Activated T-cell treated with anti-CD3 and anti-CD28 coated beads for 4 hours (primary cell): ENCODE results near the gene STAG1.
"Not testable (repeated sequence)": the region's sequence is repeated elsewhere in the genome, so short reads cannot be mapped to it uniquely, and the experiment has no call there.

Source experiments
- DNase-seq: peaks from one replicate; pipeline ENCODE4 v3.0.0-alpha.2; 2020

Gene STAG1

GRCh38 chr3:136698361-136698760 lies 53.8 kb downstream of the STAG1 start:
- DNase-seq: no peak

- no peak for DNase-seq
These were observed 55.4 kb downstream of the STAG1 start for GRCh38 chr3:136696797-136697196.

GRCh38 chr3:136694321-136694720 lies 57.9 kb downstream of the STAG1 start:
- DNase-seq: no peak

- DNase-seq: no peak
These were observed 61.6 kb downstream of the STAG1 start for GRCh38 chr3:136690599-136690998.

GRCh38 chr3:136685882-136686281 lies 66.3 kb downstream of the STAG1 start:
- no peak for DNase-seq

- no peak for DNase-seq
These were observed 69.4 kb downstream of the STAG1 start for GRCh38 chr3:136682740-136683312.

GRCh38 chr3:136678981-136679380 lies 73.2 kb downstream of the STAG1 start:
- DNase-seq: no peak

GRCh38 chr3:136676009-136676408 lies 76.2 kb downstream of the STAG1 start:
- DNase-seq: no peak

- no peak for DNase-seq
These were observed 76.9 kb downstream of the STAG1 start for GRCh38 chr3:136675150-136675858.

GRCh38 chr3:136672457-136672856 lies 79.7 kb downstream of the STAG1 start:
- DNase-seq: no peak

GRCh38 chr3:136671921-136672320 lies 80.3 kb downstream of the STAG1 start:
- DNase-seq: no peak

- no peak for DNase-seq
These were observed 82.0 kb downstream of the STAG1 start for GRCh38 chr3:136670166-136670565.

- no peak for DNase-seq
These were observed 85.1 kb downstream of the STAG1 start for GRCh38 chr3:136667081-136667480.

- DNase-seq: not testable (repeated sequence)
These were observed 85.9 kb downstream of the STAG1 start for GRCh38 chr3:136666301-136666700.

- no peak for DNase-seq
These were observed 87.4 kb downstream of the STAG1 start for GRCh38 chr3:136664771-136665170.

GRCh38 chr3:136661282-136661681 lies 90.9 kb downstream of the STAG1 start:
- no peak for DNase-seq

- no peak for DNase-seq
These were observed 93.1 kb downstream of the STAG1 start for GRCh38 chr3:136658946-136659682.

- no peak for DNase-seq
These were observed 94.7 kb downstream of the STAG1 start for GRCh38 chr3:136657526-136657925.

- DNase-seq: no peak
These were observed 98.5 kb downstream of the STAG1 start for GRCh38 chr3:136653628-136654027.

- DNase-seq: no peak
These were observed 100.6 kb downstream of the STAG1 start for GRCh38 chr3:136651581-136651980.

- no peak for DNase-seq
These were observed 101.7 kb downstream of the STAG1 start for GRCh38 chr3:136650461-136650860.

- no peak for DNase-seq
These were observed 106.3 kb downstream of the STAG1 start for GRCh38 chr3:136645915-136646314.

- DNase-seq: no peak
These were observed 108.0 kb downstream of the STAG1 start for GRCh38 chr3:136644212-136644611.

GRCh38 chr3:136643380-136643779 lies 108.8 kb downstream of the STAG1 start:
- not testable (repeated sequence) for DNase-seq
